HG02943 (cell line): Measurements from ENCODE around the gene ECPAS.
A peak's percentile ranks its signal among the peaks of the same experiment; 100 is the strongest.
"Not testable (repeated sequence)": the region's sequence is repeated elsewhere in the genome, so short reads cannot be mapped to it uniquely, and the experiment has no call there.

Source experiments
- ATAC-seq: cut with Tn5 transposase; IDR thresholded peaks from one replicate; pipeline ENCODE4 v1.9.1; 2021; ENCODE audit warnings: mild to moderate bottlenecking, low read depth, moderate library complexity; ENCODE audit not compliant: unreplicated experiment

Gene ECPAS

GRCh38 chr9:111483858-111484571 is at the start of gene ECPAS:
TSS of gene ECPAS (minus strand) at chr9:111484383. CDS start at chr9:111472918, 11,465 bp downstream.
- ATAC-seq, result peak; percentile 48

- no peak for ATAC-seq
Measured at GRCh38 chr9:111533099-111533790, 49.1 kb upstream of the ECPAS start.

GRCh38 chr9:111531716-111532115 is 47.5 kb upstream of the ECPAS start:
- no peak for ATAC-seq

- ATAC-seq, result no peak
Measured at GRCh38 chr9:111529787-111530186, 45.6 kb upstream of the ECPAS start.

GRCh38 chr9:111527347-111527746 is 43.2 kb upstream of the ECPAS start:
- ATAC-seq, result no peak

- ATAC-seq, result no peak
Measured at GRCh38 chr9:111525056-111525977, 41.1 kb upstream of the ECPAS start, which contains the start of gene ZNF483. TSS of gene ZNF483 (plus strand) at chr9:111525179. CDS start at chr9:111527396, 2,217 bp downstream.

GRCh38 chr9:111524731-111525055 is 40.5 kb upstream of the ECPAS start:
- no peak for ATAC-seq

- no peak for ATAC-seq
Measured at GRCh38 chr9:111516061-111516465, 31.9 kb upstream of the ECPAS start.

- no peak for ATAC-seq
Measured at GRCh38 chr9:111514967-111515366, 30.8 kb upstream of the ECPAS start.

GRCh38 chr9:111511581-111511980 is 27.4 kb upstream of the ECPAS start:
- not testable (repeated sequence) for ATAC-seq

GRCh38 chr9:111502506-111502905 is 18.3 kb upstream of the ECPAS start:
- no peak for ATAC-seq

- ATAC-seq, result no peak
Measured at GRCh38 chr9:111501648-111502047, 17.5 kb upstream of the ECPAS start.

- ATAC-seq, result no peak
Measured at GRCh38 chr9:111501005-111501562, 16.9 kb upstream of the ECPAS start.

GRCh38 chr9:111497196-111497595 is 13.0 kb upstream of the ECPAS start:
- ATAC-seq, result not testable (repeated sequence)

- peak; percentile 11 for ATAC-seq
Measured at GRCh38 chr9:111484572-111484894, 350 bp upstream of the ECPAS start.

- ATAC-seq, result peak; percentile 42
Measured at GRCh38 chr9:111483439-111483857, 735 bp downstream of the ECPAS start.

- ATAC-seq, result peak; percentile 70
Measured at GRCh38 chr9:111482694-111483438, 1.3 kb downstream of the ECPAS start.

GRCh38 chr9:111481885-111482636 is 2.1 kb downstream of the ECPAS start:
- ATAC-seq, result no peak

- no peak for ATAC-seq
Measured at GRCh38 chr9:111477677-111478076, 6.5 kb downstream of the ECPAS start.
